NCI-H510A treated with DMSO at 0.1 percent for 48 hours (cell line): Measurements from ENCODE around the gene EVI5.

ENCODE experiments used
- DNase-seq: peaks from one replicate; lab custom pipeline; 2025; lab: John Stamatoyannopoulos, UW

The EVI5 gene

GRCh38 chr1:92483610-92484471, 301.1 kb downstream of the EVI5 start:
- DNase-seq = peak; percentile 65

GRCh38 chr1:92482665-92483609, 302.0 kb downstream of the EVI5 start:
- peak; percentile 61 for DNase-seq

DNA sequence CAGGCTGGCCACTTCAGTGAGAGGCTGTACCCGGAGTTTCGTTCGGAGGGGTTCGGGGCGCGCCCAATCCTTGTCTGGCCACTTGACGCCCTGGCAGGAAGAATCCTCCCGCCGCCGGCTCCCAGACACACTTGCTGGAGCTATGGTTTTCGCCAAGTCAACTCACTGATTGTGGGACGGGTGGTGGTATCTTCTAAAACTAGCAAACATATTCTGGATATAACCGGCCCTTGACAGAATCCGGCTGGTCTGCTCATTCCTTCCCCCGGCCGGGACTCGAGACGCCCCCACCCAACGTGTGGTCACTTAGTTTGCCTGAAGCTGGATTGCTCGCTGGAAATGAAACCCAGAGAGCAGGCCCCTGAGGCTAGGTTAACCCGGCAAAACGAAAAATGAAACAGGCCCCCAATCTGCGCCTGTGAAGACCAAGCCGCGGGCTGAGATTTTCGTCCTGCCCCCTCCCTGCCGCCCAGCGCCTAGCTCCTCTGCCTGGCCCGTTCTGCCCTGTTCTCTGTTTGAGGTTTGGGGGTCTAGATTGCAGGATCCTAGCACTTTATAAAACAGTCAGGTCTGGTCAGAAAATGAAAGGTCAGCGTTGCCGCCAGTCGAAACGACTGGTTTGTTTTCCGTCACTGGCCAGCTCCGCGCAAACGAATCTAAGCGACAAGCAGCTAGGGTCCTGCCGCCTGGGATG, 302.8 kb downstream of the EVI5 start:
- no peak for DNase-seq

DNA sequence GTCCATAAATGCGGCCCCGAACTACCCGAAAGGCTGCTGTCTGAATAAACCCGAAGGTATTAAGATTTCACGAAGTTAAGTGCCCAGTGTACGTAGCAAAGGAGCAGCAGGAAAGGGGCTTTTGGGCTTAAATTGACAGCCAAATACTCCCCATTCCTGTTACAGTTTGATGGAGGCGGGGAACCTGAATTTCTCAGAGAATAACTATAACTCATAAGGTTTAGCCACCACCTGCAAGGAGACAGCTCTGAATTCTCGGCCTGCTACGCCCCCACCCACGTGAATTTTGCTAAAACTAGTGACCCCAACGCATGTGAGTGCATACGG, 303.3 kb downstream of the EVI5 start:
- no peak for DNase-seq

DNA sequence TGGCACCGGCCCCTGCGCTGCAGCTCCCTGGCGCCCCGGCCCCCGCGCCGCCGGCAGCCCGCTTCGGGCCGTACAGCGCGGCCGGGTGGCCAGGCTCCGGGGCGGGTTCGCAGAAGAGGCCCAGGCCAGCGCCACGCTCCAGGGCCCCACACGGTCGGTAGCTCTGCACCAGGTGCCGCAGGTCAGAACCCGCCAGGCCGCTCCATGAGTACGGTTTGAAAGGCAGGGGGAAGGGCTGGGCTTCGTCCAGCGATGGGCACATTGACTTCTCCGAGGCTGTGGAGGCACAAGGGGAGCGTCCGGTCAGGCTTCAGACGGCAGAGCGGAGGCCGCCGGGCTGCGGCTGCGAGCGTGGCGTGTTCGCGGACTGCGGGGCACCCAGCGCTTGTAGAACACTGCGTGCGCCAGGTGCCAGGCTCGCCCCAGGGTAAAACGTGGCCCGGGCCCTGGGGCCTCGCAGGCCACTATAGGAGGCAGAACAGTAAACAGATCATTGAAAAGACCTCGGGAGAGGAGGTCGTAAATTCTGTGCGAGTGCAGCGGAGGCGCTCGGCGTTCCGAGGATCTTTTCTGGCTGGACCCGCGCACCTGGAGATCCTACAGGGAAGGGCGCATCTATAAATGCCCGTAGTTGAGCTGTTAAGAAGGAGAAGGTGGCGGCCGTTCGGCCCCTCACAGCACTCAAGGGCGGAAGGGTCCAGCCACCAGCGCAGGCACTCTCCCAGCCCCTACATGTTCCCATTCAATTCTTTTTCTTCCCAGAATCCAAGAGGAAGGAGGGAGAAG, 303.9 kb downstream of the EVI5 start:
- no peak for DNase-seq

- DNase-seq = no peak
Observed at GRCh38 chr1:92480200-92480812, 304.6 kb downstream of the EVI5 start.

DNA sequence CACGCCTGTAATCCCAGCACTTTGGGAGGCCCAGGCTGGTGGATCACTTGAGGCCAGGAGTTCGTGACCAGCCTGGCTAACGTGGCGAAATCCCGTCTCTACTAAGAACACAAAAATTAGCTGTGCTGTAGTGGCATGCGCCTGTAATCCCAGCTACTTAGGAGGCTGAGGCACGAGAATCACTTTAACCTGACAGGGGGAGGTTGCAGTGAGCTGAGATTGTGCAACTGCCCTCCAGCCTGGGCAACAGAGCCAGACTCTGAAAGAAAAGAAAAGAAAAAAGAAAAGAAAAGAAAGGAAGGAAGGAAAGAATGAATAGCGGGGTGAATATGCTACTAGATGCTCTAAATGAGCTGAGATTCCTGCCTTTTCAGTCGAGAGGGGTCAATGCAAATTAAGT, 305.3 kb downstream of the EVI5 start:
- no peak for DNase-seq

GRCh38 chr1:92478393-92478792, 306.5 kb downstream of the EVI5 start:
- DNase-seq = peak; percentile 61

DNA sequence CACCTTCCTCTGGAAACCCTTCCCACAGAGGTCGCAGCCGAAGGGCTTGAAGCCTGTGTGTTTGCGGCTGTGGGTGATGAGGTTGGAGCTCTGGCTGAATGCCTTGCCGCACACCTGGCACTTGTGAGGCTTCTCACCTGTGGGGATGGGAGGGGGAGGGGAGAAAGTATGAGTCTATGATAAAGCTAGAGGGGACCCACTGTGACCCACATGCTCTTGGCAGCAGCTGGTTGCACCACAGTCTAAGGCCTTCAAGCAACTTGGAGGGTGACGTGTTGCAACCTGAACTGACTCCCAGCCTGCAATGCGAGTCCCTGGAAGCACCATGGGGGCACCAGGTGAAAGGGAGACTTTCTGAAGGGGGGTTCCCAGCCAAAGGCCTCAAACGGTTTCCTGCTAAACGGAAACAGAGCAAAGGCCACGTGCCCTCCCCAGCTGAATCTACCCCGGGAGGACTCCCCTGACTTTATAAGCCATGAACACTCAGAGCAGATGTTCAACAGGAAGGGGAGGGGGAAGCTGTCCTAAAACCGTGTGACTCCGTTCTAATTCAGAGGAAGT, 308.8 kb downstream of the EVI5 start:
- DNase-seq = peak; percentile 91

GRCh38 chr1:92475029-92475428, 309.9 kb downstream of the EVI5 start:
- no peak for DNase-seq

- DNase-seq = no peak
Observed at GRCh38 chr1:92473781-92474495, 311.0 kb downstream of the EVI5 start.

DNA sequence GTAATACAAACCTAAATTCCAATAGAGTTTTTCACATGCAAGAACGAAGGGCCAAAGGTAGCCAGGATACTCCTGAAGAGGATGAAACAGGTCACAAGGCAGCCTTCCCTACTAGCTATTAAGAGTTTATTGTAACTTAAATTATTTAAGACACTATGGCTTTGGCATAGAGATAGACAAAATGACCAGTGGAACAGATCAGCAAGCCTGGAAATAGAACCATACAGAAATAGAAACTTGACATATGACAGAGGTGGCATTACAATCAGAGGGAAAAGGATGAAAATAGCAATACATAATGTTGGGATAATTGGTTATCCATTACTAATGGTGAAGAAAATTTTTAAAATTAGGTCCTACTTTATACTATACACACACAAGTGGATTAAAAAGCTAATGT, 314.7 kb downstream of the EVI5 start:
- no peak for DNase-seq

DNA sequence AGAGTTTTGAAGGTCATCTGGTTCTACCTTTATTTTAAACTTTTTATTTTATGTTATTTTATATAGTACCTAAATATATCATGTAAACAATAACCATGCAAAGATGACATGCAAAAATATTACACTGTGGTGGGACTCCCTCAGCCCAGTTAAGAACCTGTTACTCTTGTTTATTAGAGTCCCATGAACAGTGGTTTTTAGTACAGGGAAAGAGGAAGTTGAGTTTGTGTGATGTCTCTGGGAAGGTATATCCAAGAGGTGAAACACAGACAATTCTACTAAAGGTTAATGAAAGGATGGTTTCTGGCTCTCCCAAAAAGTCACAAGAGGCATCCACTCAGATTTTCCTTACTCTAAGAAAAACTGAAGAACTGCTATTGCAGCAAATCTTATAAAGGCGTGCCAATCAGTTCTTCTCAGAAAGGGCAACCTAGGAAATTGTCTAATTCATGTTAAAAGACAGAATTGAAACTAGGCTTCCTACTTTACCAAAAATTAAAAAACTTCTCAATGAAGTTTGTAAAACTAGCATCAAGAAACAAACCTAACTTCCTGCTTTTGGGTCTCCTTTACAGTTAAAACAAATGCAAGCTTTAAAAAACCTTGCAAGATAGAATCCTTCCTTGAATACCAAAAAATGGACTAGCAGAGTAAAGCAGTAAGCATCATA, 318.1 kb downstream of the EVI5 start:
- no peak for DNase-seq

- no peak for DNase-seq
Observed at GRCh38 chr1:92465256-92465647, 319.7 kb downstream of the EVI5 start.

- DNase-seq = no peak
Observed at GRCh38 chr1:92464588-92465255, 320.2 kb downstream of the EVI5 start.

- DNase-seq = no peak
Observed at GRCh38 chr1:92461364-92462097, 323.4 kb downstream of the EVI5 start.

- DNase-seq = no peak
Observed at GRCh38 chr1:92459871-92460320, 325.0 kb downstream of the EVI5 start.
